ENCODE measurements around the gene XRCC4.

GRCh38 chr5:83299353-83299752 lies 222.0 kb downstream of the XRCC4 start:
- no peak for TF ChIP-seq CTCF (IDR thresholded peaks at IDR 0.05)
- TF ChIP-seq POLR2A (IDR thresholded peaks at IDR 0.05), result no peak
- TF ChIP-seq POLR2AphosphoS5 (IDR thresholded peaks at IDR 0.05), result no peak

Measured in breast epithelium (tissue), 3 donors.